Ishikawa (cell line): ENCODE measurements around the gene SERP1.

Experiments used
- CEBPB ChIP-seq: IDR thresholded peaks from 2 replicates; pipeline ENCODE4 v1.6.1; 2012
- EP300 ChIP-seq: IDR thresholded peaks from 2 replicates; pipeline ENCODE4 v1.6.1; 2012; ENCODE audit warnings: borderline replicate concordance
- FOXM1 ChIP-seq: IDR thresholded peaks from 2 replicates; pipeline ENCODE4 v1.6.1; 2012; ENCODE audit warnings: low read depth, borderline replicate concordance
- MAX ChIP-seq: IDR thresholded peaks from 2 replicates; pipeline ENCODE4 v1.6.1; 2012
- NFIC ChIP-seq: IDR thresholded peaks from 2 replicates; pipeline ENCODE4 v1.6.1; 2012
- RAD21 ChIP-seq: IDR thresholded peaks from 2 replicates; pipeline ENCODE4 v1.6.1; 2012; ENCODE audit warnings: low read depth
- REST ChIP-seq: IDR thresholded peaks from 2 replicates; pipeline ENCODE4 v1.6.1; 2012; ENCODE audit warnings: low read depth, mild to moderate bottlenecking
- TAF1 ChIP-seq: IDR thresholded peaks from 2 replicates; pipeline ENCODE4 v1.6.1; 2012; ENCODE audit warnings: low read depth, mild to moderate bottlenecking
- TCF12 ChIP-seq: IDR thresholded peaks from 2 replicates; pipeline ENCODE4 v1.6.1; 2012; ENCODE audit warnings: low read depth
- USF1 ChIP-seq: IDR thresholded peaks from 2 replicates; pipeline ENCODE4 v1.6.1; 2012

- TF ChIP-seq MAX: no peak
- TF ChIP-seq REST: no peak
- no peak for TF ChIP-seq EP300
- no peak for TF ChIP-seq NFIC
- no peak for TF ChIP-seq TAF1
- no peak for TF ChIP-seq TCF12
- no peak for TF ChIP-seq FOXM1
- TF ChIP-seq RAD21: no peak
- TF ChIP-seq CEBPB: no peak
- no peak for TF ChIP-seq USF1
Measured at GRCh38 chr3:150564243-150564642, 17.9 kb upstream of the SERP1 start.
